Activated CD8-positive, alpha-beta T cell treated with anti-CD3 and anti-CD28 coated beads for 36 hours (primary cell): Measurements from ENCODE around the gene MFSD6. TPM values are rescaled to one million over a fixed set of nuclear protein-coding genes. Genes with fewer than 3 reads are reported as not detected.

Experiments used
- ATAC-seq: fragments of 200-7000 bp; cut with Tn5 transposase; one replicate; pipeline ENCODE4 v1.10.0; 2021; ENCODE audit warnings: mild to moderate bottlenecking, moderate library complexity
- CTCF ChIA-PET: fragments of 350-600 bp; sonication (Branson Sonifier 250); formaldehyde crosslinking; loops from one replicate; lab custom pipeline; 2021; ENCODE audit warnings: antibody characterized with exemption; lab: Charles Lee
- POLR2A ChIA-PET: fragments of 350-600 bp; sonication (Branson Sonifier 250); formaldehyde crosslinking; loops from one replicate; lab custom pipeline; 2021; ENCODE audit warnings: antibody characterized with exemption; lab: Charles Lee
- DNase-seq: peaks from one replicate; pipeline ENCODE4 v3.0.0-alpha.2; 2020
- H3K27ac Mint-ChIP-seq: one replicate; pipeline ENCODE4 v1.8.0; 2021; ENCODE audit warnings: mild to moderate bottlenecking, mixed read lengths
- H3K27me3 Mint-ChIP-seq: one replicate; pipeline ENCODE4 v1.8.0; 2021; ENCODE audit warnings: mixed read lengths
- H3K36me3 Mint-ChIP-seq: one replicate; pipeline ENCODE4 v1.8.0; 2021; ENCODE audit warnings: low read depth, mixed read lengths
- H3K4me1 Mint-ChIP-seq: one replicate; pipeline ENCODE4 v1.8.0; 2021; ENCODE audit warnings: low read depth, mixed read lengths
- H3K4me3 Mint-ChIP-seq: one replicate; pipeline ENCODE4 v1.8.0; 2021; ENCODE audit warnings: mild to moderate bottlenecking, moderate library complexity, mixed read lengths
- H3K9me3 Mint-ChIP-seq: one replicate; pipeline ENCODE4 v1.8.0; 2021; ENCODE audit warnings: mixed read lengths
- intact Hi-C: fragments of 100-400 bp; cut with micrococcal nuclease; formaldehyde crosslinking; loops from one replicate; pipeline ENCODE4 v1.10.0; 2022
- total RNA-seq, 2 experiments: library from RNA; stranded (reverse); gene quantifications; one replicate each; pipeline ENCODE4 v1.2.3, GENCODE V29; 2021
- TF ChIP-seq, protein P1 (sequence below): fragments of 200-600 bp; IDR thresholded peaks from one replicate; pipeline ENCODE4 v1.8.0; 2022; ENCODE audit warnings: antibody characterized with exemption, mild to moderate bottlenecking

The MFSD6 gene
- total RNA-seq, 2 experiments from 2014 or later: 31.5 to 32.8 TPM

DNA sequence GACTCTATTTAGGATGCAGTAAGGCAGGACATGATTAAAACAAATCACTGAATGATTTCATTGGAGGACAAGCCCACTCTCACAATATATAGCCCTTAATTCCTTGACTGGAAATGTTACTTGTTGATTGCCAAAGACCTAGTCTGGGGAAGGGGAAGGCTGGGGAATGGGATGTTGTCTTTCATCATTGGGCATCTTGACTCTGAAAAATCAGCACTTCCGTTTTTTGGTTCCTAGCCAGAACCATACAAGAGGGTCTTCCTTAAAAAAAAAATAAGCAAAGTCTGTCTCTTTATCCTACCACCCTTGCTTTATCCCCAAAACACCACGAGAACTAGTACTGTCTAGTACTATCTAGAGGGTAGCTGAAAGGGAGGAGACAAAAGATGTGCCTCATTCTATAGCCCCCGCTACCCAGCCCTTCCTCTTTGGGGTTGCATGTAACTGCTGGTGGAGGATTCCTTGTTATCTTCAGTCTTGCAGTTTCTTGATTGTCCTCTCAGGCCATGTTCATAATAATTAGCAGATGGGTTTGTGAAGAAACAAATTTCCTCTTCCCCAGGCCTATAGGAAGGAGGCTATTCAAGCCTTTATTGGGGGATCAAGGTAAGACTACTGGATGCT is 70.5 kb downstream of the MFSD6 start:
- Mint-ChIP-seq H3K4me1 (peaks cover 7% of the 10 kb centered on the region), H3K27me3 (no peaks in the 10 kb centered on the region), H3K36me3 (peaks cover 22% of the 10 kb centered on the region), H3K4me3 (no peak overlapping the region), H3K9me3 (no peaks in the 10 kb centered on the region), H3K27ac (no peak overlapping the region)
- intact Hi-C loops: no loop called here
- DNase-seq (no peak), ATAC-seq (no peak)
- TF ChIP-seq, protein P1, sequence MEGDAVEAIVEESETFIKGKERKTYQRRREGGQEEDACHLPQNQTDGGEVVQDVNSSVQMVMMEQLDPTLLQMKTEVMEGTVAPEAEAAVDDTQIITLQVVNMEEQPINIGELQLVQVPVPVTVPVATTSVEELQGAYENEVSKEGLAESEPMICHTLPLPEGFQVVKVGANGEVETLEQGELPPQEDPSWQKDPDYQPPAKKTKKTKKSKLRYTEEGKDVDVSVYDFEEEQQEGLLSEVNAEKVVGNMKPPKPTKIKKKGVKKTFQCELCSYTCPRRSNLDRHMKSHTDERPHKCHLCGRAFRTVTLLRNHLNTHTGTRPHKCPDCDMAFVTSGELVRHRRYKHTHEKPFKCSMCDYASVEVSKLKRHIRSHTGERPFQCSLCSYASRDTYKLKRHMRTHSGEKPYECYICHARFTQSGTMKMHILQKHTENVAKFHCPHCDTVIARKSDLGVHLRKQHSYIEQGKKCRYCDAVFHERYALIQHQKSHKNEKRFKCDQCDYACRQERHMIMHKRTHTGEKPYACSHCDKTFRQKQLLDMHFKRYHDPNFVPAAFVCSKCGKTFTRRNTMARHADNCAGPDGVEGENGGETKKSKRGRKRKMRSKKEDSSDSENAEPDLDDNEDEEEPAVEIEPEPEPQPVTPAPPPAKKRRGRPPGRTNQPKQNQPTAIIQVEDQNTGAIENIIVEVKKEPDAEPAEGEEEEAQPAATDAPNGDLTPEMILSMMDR: no peak
- CTCF ChIA-PET: interaction anchor here (0.9 to 1.3 kb wide), 2 partner anchors 16 to 33 kb away, joined by 3 to 5 read pairs; no protein-coding TSS in a partner anchor
- POLR2A ChIA-PET: no interaction called here

DNA sequence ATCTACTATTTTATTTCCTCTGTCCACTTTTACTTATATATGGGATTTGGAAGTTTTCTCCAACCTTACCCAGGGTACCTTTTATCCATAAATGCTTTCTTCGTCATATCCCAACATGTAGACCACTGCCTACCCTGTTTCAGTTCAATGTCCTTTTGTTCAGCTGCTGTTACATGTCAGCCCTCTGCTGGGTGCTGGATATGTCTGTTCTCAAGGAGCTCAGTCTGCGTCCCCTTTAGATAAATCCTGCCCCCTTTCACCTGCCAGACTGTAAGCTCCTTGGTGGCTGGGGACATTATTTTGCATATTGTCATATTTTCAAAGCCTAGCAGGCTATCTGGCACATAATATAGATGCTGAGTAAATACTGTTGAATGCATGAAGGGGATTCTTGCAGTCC is 73.2 kb downstream of the MFSD6 start:
- Mint-ChIP-seq H3K27ac (no peak overlapping the region), H3K9me3 (no peaks in the 10 kb centered on the region), H3K36me3 (peaks cover 26% of the 10 kb centered on the region), H3K4me1 (peaks cover 17% of the 10 kb centered on the region), H3K4me3 (no peak overlapping the region), H3K27me3 (no peaks in the 10 kb centered on the region)
- TF ChIP-seq, protein P1: no peak
- ChIA-PET CTCF (interaction anchor here (1.1 kb wide), 1 partner anchor 182 kb away, joined by 3 read pairs; no protein-coding TSS in a partner anchor), POLR2A (interaction anchor here (1.0 kb wide), 1 partner anchor 22 kb away, joined by 4 read pairs; no protein-coding TSS in a partner anchor)
- intact Hi-C loops: no loop called here
- DNase-seq: no peak
- ATAC-seq: no peak

DNA sequence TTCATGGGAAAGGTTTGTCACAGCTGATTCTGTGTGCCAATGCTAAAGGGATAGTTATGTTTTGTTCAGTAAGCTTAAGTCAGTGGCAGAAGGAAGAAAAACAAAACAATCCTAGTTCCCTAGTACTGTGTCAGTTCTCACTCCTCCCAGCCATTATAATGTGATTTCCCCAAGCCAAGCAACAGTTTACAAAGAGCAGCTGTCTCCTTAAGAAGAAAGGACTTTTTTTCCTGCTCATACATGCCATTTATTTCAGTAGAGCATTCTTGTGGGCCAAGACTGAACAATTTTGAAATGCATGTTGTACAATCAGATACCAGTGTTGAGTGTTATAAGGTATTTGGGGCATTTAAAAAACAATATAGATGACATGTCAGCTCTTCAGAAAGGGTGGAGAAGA is 74.3 kb downstream of the MFSD6 start:
- no peaks in the 10 kb centered on the region for H3K27me3 Mint-ChIP-seq
- TF ChIP-seq, protein P1: no peak
- no peak overlapping the region for H3K4me3 Mint-ChIP-seq
- ChIA-PET POLR2A (no interaction called here), CTCF (interaction anchor here (1.2 kb wide), 1 partner anchor 215 kb away, joined by 3 read pairs; no protein-coding TSS in a partner anchor)
- H3K9me3 Mint-ChIP-seq: no peaks in the 10 kb centered on the region
- ATAC-seq (no peak), DNase-seq (no peak)
- intact Hi-C loops: no loop called here
- H3K27ac Mint-ChIP-seq: no peak overlapping the region
- H3K36me3 Mint-ChIP-seq: peaks cover 34% of the 10 kb centered on the region
- H3K4me1 Mint-ChIP-seq: peaks cover 19% of the 10 kb centered on the region

DNA sequence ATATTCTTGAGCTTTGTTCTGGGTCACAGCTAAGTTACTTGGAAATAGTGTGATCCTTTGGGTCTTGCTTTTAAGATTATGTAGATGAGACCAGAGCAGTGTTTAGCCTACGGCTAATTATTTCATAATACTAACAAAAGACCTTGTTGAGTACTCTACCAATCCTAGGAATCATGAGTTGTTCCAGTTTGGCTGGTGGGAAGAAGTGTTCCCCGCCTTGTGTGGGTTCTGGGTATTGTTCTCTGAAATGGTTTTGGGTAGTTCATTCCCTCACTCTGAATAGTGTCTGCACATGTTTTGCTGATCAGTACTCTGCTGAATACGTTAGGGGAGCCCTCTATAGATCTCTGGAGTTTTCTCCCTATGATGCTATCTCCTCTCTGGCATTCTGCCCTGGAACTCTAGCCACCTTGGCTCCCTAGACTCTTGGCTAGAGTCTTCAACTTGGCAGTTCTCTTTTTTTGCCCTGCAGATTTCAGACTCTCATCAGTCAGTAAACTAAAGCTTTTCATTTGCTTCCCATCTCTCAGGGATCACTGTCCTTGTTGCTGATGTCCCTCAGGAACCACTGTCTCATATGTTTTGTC is 78.0 kb downstream of the MFSD6 start:
- POLR2A ChIA-PET: no interaction called here
- ATAC-seq (no peak), DNase-seq (no peak)
- no peaks in the 10 kb centered on the region for H3K27me3 Mint-ChIP-seq
- peaks cover 26% of the 10 kb centered on the region for H3K4me1 Mint-ChIP-seq
- intact Hi-C loops: no loop called here
- peaks cover 59% of the 10 kb centered on the region for H3K36me3 Mint-ChIP-seq
- TF ChIP-seq, protein P1: no peak
- no peak overlapping the region for H3K27ac Mint-ChIP-seq
- peaks cover 2% of the 10 kb centered on the region for H3K9me3 Mint-ChIP-seq
- CTCF ChIA-PET: no interaction called here
- no peak overlapping the region for H3K4me3 Mint-ChIP-seq
